Measurements from ENCODE around the gene SNX33. TPM values are rescaled to one million over a fixed set of nuclear protein-coding genes. Genes with fewer than 3 reads are reported as not detected.
A peak's percentile ranks its signal among the peaks of the same experiment; 100 is the strongest.

The SNX33 gene
- polyA plus RNA-seq, 2 of the 4 experiments (the other 2 are of a cell fraction): 8.4 to 11.2 TPM

- TF ChIP-seq BHLHE40 (IDR thresholded peaks at IDR 0.05; ENCODE audit: low read depth, low read length) (peak; percentile 73; the same call in 1 of the 2 replicates), ATOH8 (CRISPR knock-in tag; IDR thresholded peaks at IDR 0.05; ENCODE audit: low read depth) (peak; percentile 97; the same call in 1 of the 2 replicates), CBX8 (IDR thresholded peaks at IDR 0.05) (no peak), EHF (CRISPR knock-in tag; IDR thresholded peaks at IDR 0.05) (0 out of 2 replicates have a peak, but pooled peaks have one; percentile 53), NR3C1 (IDR thresholded peaks at IDR 0.05) (no peak), RAD21 (conservative IDR thresholded peaks at IDR 0.05 in 1 of 2, IDR thresholded peaks at IDR 0.05 in 1 of 2) (no peak), MYC (IDR thresholded peaks at IDR 0.05; ENCODE audit: borderline replicate concordance, low read length) (0 out of 2 replicates have a peak, but pooled peaks have one; percentile 59), MAFK (IDR thresholded peaks at IDR 0.05; ENCODE audit: partially characterized antibody) (no peak), HOXB5 (CRISPR knock-in tag; IDR thresholded peaks at IDR 0.05) (peak; percentile 93), MAX (IDR thresholded peaks at IDR 0.05) (peak; percentile 97), USF2 (IDR thresholded peaks at IDR 0.05) (peak; percentile 46; the same call in 1 of the 2 replicates), NPAS2 (CRISPR knock-in tag; IDR thresholded peaks at IDR 0.05; ENCODE audit: borderline replicate concordance) (peak; percentile 93), ELK1 (IDR thresholded peaks at IDR 0.05; ENCODE audit: low read depth, low read length) (no peak), E2F6 (IDR thresholded peaks at IDR 0.05; ENCODE audit: borderline replicate concordance, low read depth) (peak; percentile 84), SREBF2 (IDR thresholded peaks at IDR 0.05) (no peak), RFX5 (IDR thresholded peaks at IDR 0.05) (no peak), CEBPB (IDR thresholded peaks at IDR 0.05) (0 out of 4 replicates have a peak, but pooled peaks of 1 of the 2 experiments have one; percentile 1), FOSL2 (IDR thresholded peaks at IDR 0.05) (0 out of 2 replicates have a peak, but pooled peaks have one; percentile 17), FOSL2 (CRISPR knock-in tag; IDR thresholded peaks at IDR 0.05) (peak; percentile 95), SMC3 (IDR thresholded peaks at IDR 0.05) (no peak), EP300 (IDR thresholded peaks at IDR 0.05) (peak; percentile 27 to 49; a peak in 3 of 5 replicates), PHF8 (IDR thresholded peaks at IDR 0.05; ENCODE audit: borderline replicate concordance, low read depth) (no peak), NFE2L2 (conservative IDR thresholded peaks at IDR 0.05; ENCODE audit: low read length) (no peak), RARB (CRISPR knock-in tag; IDR thresholded peaks at IDR 0.05) (no peak), HDAC2 (IDR thresholded peaks at IDR 0.05) (no peak)
Observed at GRCh38 chr15:75666823-75667501, 19.2 kb downstream of the SNX33 start (continued).

Measured in A549 (cell line).